Esophagus squamous epithelium (tissue), 5 donors: Measurements from ENCODE around the gene LRG1. TPM values are rescaled to one million over a fixed set of nuclear protein-coding genes. Genes with fewer than 3 reads are reported as not detected.

Source experiments
- DNase-seq: peaks from one replicate; lab custom pipeline; 2025; lab: John Stamatoyannopoulos, UW
- H3K27ac ChIP-seq, 4 donors: fragments of 200-600 bp; sonication (generic); one replicate each; pipeline ENCODE4 v1.5.1; 2016 to 2019; ENCODE audit warnings: mild to moderate bottlenecking in 1 of 4
- H3K27me3 ChIP-seq, 4 donors: fragments of 200-600 bp; sonication (generic); 1 replicate in 3 of 4; 2 replicates in 1 of 4; pipeline versions ENCODE4 v1.5.1 to v1.6.0; 2017 to 2021; ENCODE audit warnings: antibody characterized with exemption in 1 of 4
- H3K36me3 ChIP-seq, 3 donors: fragments of 200-600 bp; sonication (generic); one replicate each; pipeline ENCODE4 v1.5.1; 2016 to 2019
- H3K4me1 ChIP-seq, 3 donors: fragments of 200-600 bp; sonication (generic); one replicate each; pipeline ENCODE4 v1.5.1; 2017 to 2019
- H3K4me3 ChIP-seq, 4 donors: fragments of 200-600 bp; sonication (generic); 1 replicate in 3 of 4; 2 replicates in 1 of 4; pipeline ENCODE4 v1.5.1; 2016 to 2019; ENCODE audit warnings: mild to moderate bottlenecking in 2 of 4, moderate library complexity in 1 of 4
- H3K9me3 ChIP-seq, 3 donors: fragments of 200-600 bp; sonication (generic); one replicate each; pipeline ENCODE4 v1.5.1; 2016 to 2019
- POLR2A ChIP-seq, 4 donors: fragments of 450-650 bp; IDR thresholded peaks; one replicate each; pipeline ENCODE4 v1.6.1; 2017; ENCODE audit warnings: antibody characterized with exemption in 4 of 4, mild to moderate bottlenecking in 4 of 4, moderate library complexity in 3 of 4
- WGBS, 2 donors: methylation state at CpG; one replicate each; pipeline ENCODE4 v1.1.5; 2018; 5-methylcytosine and 5-hydroxymethylcytosine counted together
- intact Hi-C: fragments of 100-400 bp; cut with DNase I; formaldehyde crosslinking; loops from one replicate; pipeline ENCODE4 v1.15.0; 2022
- total RNA-seq, 4 donors: library from RNA; depleted of rRNA; stranded (reverse); fragments of >200 nt; gene quantifications; one replicate each; pipeline ENCODE4 v1.1.0, GENCODE V29; 2016
- TF ChIP-seq, protein P1 (sequence below), 6 experiments: fragments of 450-650 bp in 4 of 6; fragments of 200-600 bp in 2 of 6; sonication (generic) in 2 of 6; IDR thresholded peaks; one replicate each; pipeline ENCODE4 v1.5.1; 2016 to 2019; ENCODE audit warnings: antibody characterized with exemption in 6 of 6, mild to moderate bottlenecking in 4 of 6, moderate library complexity in 4 of 6
- donor health status: DM: yes; HTN: yes; CAD: no.

LRG1 gene
- total RNA-seq, 4 donors from 2014 or later, result 3.8 to 53.0 (median 21.1) TPM

DNA sequence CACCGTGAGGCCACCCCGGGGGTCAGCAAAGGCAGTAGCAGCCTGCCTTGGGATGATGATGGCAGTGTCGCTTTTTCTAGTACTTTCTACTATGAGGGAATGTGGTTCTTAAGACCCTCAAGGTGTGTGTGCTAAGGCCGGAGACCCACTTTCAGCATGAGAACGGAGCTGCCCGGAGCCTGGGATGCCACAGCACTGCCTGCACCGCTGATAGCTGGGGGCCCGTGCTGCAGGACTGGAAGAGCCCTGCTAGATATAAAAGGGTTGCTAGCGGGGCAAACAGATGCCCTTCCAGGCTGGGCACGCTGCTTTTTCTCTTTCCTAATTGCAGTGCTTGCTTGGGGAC is 36.0 kb downstream of the LRG1 start:
- no peak overlapping the region for H3K27ac ChIP-seq
- no peak for TF ChIP-seq POLR2A (IDR thresholded peaks at IDR 0.05)
- TF ChIP-seq, protein P1, sequence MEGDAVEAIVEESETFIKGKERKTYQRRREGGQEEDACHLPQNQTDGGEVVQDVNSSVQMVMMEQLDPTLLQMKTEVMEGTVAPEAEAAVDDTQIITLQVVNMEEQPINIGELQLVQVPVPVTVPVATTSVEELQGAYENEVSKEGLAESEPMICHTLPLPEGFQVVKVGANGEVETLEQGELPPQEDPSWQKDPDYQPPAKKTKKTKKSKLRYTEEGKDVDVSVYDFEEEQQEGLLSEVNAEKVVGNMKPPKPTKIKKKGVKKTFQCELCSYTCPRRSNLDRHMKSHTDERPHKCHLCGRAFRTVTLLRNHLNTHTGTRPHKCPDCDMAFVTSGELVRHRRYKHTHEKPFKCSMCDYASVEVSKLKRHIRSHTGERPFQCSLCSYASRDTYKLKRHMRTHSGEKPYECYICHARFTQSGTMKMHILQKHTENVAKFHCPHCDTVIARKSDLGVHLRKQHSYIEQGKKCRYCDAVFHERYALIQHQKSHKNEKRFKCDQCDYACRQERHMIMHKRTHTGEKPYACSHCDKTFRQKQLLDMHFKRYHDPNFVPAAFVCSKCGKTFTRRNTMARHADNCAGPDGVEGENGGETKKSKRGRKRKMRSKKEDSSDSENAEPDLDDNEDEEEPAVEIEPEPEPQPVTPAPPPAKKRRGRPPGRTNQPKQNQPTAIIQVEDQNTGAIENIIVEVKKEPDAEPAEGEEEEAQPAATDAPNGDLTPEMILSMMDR (IDR thresholded peaks at IDR 0.05), result no peak
- 60 to 95% methylated on average over 1 to 4 of the region's 10 CpGs for WGBS, 2 donors
- H3K4me3 ChIP-seq, result no peak overlapping the region
- intact Hi-C loops, result no loop called here
- no peaks in the 10 kb centered on the region for H3K4me1 ChIP-seq
- no peak for DNase-seq
- H3K36me3 ChIP-seq, result peaks cover 9 to 73% (median 40%) of the 10 kb centered on the region in 3 donors
- H3K27me3 ChIP-seq, result no peaks in the 10 kb centered on the region
- no peaks in the 10 kb centered on the region for H3K9me3 ChIP-seq

DNA sequence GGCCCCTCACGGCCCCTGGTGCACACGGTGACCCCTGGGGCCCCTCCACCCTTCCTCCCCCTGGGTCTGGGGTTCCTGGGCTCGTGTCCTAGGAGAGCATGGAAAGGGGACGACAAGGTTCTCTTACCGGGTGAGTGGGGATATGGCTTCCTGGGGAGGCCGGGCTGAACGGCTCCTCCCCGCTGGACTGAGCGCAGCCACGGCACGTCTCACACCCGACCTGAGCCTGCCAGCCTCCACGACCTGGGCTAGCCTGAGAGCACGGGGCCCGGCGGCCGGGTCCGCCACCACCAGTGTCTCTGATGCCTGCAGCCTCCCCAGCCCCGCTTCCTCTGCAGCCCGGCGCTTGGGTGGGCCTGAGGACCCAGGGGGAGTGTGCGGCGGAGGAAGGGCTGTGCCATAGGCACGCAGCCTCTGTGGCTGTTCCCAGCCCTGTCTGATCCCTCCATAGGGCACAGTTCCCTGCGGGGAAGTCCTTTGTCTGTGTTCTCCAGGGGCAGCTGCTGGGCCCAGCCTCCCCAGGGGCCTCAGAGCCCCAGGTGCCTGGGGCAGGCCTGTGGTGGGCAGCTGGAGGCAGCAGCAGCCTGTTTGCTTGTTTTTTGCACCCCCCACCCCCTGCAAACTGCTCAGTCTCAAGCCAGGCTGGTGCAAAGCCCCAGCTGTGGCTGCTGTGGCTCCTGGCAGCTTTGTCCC is 36.6 kb downstream of the LRG1 start:
- no peak overlapping the region for H3K4me3 ChIP-seq
- TF ChIP-seq, protein P1 (IDR thresholded peaks at IDR 0.05), result no peak
- no peak for TF ChIP-seq POLR2A (IDR thresholded peaks at IDR 0.05)
- no peaks in the 10 kb centered on the region for H3K9me3 ChIP-seq
- intact Hi-C loops, result no loop called here
- WGBS, 2 donors, result 78% methylated on average over 5 of the region's 25 CpGs; no CpG with 5 or more reads in 1 of the 2 donors
- H3K36me3 ChIP-seq, result peaks cover 14 to 79% (median 45%) of the 10 kb centered on the region in 3 donors
- no peak overlapping the region for H3K27ac ChIP-seq
- H3K27me3 ChIP-seq, result no peaks in the 10 kb centered on the region
- no peak for DNase-seq
- H3K4me1 ChIP-seq, result no peaks in the 10 kb centered on the region

DNA sequence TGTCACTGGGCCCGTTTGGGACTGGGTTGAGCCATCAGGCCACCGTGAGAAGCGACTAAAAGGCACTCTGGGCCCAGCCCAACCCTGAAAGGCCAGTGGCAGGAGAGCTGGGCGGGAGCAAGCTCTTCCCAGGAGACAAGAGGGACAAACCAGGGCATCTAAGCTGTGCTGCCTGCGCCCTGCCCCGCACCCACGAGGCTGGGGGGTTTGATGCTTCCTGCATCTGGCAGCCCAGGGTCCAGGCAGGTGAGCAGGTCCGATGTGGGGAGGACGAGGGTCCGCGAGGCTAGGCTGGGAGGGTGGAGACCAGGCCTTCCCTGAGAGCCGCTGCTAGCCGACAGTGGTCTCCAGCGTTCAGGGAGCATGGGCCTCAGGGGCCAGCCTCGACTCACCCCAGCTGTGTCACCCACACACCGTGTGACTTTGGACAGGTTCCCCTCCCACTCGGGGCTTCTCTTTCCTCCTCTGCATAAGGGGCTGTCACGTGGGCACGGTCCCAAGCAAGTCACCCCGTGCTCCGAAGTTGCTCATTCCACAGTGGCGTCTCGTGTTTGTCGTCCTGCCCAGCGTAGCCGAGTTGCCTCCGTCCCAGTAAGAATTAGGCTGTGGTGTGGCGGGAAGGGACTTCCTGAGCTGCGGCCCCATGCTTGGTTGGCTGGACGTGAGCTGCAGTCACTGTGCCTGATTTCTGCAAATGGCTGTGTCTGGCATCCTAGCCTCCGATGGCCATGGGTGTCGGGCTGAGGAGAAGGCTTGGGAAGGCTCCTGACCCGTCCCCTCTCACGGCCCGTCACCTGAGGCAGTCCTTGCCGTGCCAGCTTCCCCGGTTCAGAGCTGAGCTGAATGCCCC is 37.3 kb downstream of the LRG1 start:
- WGBS, 2 donors, result 73% methylated on average over 20 of the region's 37 CpGs; no CpG with 5 or more reads in 1 of the 2 donors
- H3K4me3 ChIP-seq, result no peak overlapping the region
- H3K4me1 ChIP-seq, result no peaks in the 10 kb centered on the region
- no peak for DNase-seq
- H3K36me3 ChIP-seq, result peaks cover 19 to 86% (median 51%) of the 10 kb centered on the region in 3 donors
- H3K27ac ChIP-seq, result no peak overlapping the region
- intact Hi-C loops, result no loop called here
- no peaks in the 10 kb centered on the region for H3K9me3 ChIP-seq
- TF ChIP-seq POLR2A (IDR thresholded peaks at IDR 0.05), result no peak
- TF ChIP-seq, protein P1 (IDR thresholded peaks at IDR 0.05), result no peak
- H3K27me3 ChIP-seq, result no peaks in the 10 kb centered on the region

DNA sequence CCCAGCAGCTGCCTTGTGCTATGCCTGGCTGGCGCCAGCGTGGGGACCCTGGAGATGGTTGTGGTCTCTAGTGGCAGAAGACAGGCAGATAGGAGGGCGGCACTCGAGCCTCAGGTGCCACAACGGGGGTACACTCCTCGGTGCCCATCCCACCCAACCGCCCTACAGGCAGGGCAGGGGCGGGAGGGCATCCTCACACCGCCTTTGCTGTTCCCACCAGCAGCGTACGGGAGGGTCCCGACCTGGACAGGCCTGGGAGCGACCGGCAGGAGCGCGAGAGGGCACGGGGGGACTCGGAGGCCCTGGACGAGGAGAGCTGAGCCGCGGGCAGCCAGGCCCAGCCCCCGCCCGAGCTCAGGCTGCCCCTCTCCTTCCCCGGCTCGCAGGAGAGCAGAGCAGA is 38.1 kb downstream of the LRG1 start:
- Histone ChIP-seq H3K4me3 (no peak overlapping the region), H3K27me3 (no peaks in the 10 kb centered on the region), H3K4me1 (no peaks in the 10 kb centered on the region), H3K36me3 (peaks cover 19 to 94% (median 51%) of the 10 kb centered on the region in 3 donors), H3K27ac (no peak overlapping the region), H3K9me3 (no peaks in the 10 kb centered on the region)
- intact Hi-C loops, result no loop called here
- WGBS, 2 donors, result 85 to 92% methylated on average over 2 to 9 of the region's 25 CpGs
- TF ChIP-seq POLR2A (IDR thresholded peaks at IDR 0.05), result no peak
- TF ChIP-seq, protein P1 (IDR thresholded peaks at IDR 0.05), result no peak
- no peak for DNase-seq
